ENCODE results near the gene ZNF182. TPM values are rescaled to one million over a fixed set of nuclear protein-coding genes. Genes with fewer than 3 reads are reported as not detected.
A peak's percentile ranks its signal among the peaks of the same experiment; 100 is the strongest.
"Not testable (repeated sequence)": the region's sequence is repeated elsewhere in the genome, so short reads cannot be mapped to it uniquely, and the experiment has no call there.

The ZNF182 gene
- total RNA-seq: 0.11 TPM

DNA sequence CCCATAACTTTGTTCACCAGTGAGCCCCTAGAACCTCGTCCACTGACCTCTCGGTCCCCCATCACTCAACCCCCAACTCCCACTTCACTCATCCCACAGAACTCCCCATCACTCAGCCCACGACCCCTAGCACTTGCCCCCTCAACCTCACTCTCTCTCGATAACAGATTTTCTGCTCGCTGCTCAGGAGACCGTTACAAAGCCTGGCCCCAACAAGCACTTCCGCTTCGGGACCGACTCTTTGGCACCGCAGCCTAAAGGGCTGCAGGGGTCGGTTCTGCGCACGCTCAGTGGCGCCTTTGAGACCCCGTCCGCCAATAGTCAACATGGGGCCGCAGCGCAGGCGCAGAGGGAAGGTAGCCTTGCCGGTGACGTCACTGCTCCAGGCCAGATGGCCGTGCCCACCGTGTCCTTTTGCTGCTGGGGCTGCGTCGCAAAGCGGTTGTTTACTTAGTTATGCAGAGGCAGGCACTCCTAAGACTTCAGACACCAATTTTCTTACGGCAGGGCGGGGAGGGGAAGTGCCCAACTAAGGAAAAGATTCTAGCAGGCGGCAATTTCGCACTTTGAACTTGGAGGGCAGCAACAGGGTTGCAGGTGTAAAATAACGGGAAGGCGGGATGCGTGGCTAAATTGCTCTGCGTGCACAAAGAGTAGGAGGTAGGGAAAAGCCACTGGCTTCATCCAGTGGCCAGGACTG is at the start of gene ZNF182:
TSS of gene ZNF182 (minus strand) at position 232 of the 700 bp plus-strand sequence. CDS start 1,380 bp downstream, outside the sequence.
- DNase-seq (ENCODE audit: low spot score in 2 of 2): peak; percentile 82 to 97
- H3K27me3 ChIP-seq: no peaks in the 10 kb centered on the region
- H3K36me3 ChIP-seq: no peaks in the 10 kb centered on the region
- no peaks in the 10 kb centered on the region for H3K9me3 ChIP-seq
- no peaks in the 10 kb centered on the region for H3K4me1 ChIP-seq
- H3K4me3 ChIP-seq: peak within 1 kb of the TSS; percentile 60 to 79
- H3K27ac ChIP-seq: peak within 1 kb of the TSS; percentile 57 to 66
- intact Hi-C loops (cut with DNase I): loop anchor here (5.0 kb wide), 1 partner anchor 167 kb away; the partner anchor contains the start of gene ZNF81
- TF ChIP-seq, protein P1, sequence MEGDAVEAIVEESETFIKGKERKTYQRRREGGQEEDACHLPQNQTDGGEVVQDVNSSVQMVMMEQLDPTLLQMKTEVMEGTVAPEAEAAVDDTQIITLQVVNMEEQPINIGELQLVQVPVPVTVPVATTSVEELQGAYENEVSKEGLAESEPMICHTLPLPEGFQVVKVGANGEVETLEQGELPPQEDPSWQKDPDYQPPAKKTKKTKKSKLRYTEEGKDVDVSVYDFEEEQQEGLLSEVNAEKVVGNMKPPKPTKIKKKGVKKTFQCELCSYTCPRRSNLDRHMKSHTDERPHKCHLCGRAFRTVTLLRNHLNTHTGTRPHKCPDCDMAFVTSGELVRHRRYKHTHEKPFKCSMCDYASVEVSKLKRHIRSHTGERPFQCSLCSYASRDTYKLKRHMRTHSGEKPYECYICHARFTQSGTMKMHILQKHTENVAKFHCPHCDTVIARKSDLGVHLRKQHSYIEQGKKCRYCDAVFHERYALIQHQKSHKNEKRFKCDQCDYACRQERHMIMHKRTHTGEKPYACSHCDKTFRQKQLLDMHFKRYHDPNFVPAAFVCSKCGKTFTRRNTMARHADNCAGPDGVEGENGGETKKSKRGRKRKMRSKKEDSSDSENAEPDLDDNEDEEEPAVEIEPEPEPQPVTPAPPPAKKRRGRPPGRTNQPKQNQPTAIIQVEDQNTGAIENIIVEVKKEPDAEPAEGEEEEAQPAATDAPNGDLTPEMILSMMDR (IDR thresholded peaks at IDR 0.05): no peak

DNA sequence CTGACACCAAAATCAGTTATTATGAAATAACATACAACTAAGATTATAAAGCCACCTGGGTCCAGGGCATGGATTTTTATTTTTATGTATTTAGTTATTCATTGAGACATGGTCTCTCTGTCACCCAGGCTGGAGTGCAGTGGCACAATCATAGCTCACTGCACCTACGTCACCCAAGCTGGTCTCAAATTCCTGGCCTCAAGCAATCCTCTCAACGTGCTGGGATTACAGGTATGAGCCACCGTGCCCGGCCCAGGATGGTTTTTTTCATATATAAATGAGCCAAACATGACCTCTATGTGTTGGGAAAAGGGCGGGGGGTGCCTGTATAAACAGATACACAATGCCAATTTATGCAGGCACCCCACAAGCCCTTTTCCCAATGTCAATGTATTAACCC is 43.1 kb upstream of the ZNF182 start:
- Histone ChIP-seq H3K4me1 (no peaks in the 10 kb centered on the region), H3K27ac (no peak overlapping the region), H3K4me3 (no peak overlapping the region), H3K27me3 (no peaks in the 10 kb centered on the region), H3K9me3 (no peaks in the 10 kb centered on the region), H3K36me3 (no peaks in the 10 kb centered on the region)
- TF ChIP-seq, protein P1 (IDR thresholded peaks at IDR 0.05): no peak
- intact Hi-C loops (cut with DNase I): no loop called here
- no peak for DNase-seq (ENCODE audit: low spot score in 2 of 2)

DNA sequence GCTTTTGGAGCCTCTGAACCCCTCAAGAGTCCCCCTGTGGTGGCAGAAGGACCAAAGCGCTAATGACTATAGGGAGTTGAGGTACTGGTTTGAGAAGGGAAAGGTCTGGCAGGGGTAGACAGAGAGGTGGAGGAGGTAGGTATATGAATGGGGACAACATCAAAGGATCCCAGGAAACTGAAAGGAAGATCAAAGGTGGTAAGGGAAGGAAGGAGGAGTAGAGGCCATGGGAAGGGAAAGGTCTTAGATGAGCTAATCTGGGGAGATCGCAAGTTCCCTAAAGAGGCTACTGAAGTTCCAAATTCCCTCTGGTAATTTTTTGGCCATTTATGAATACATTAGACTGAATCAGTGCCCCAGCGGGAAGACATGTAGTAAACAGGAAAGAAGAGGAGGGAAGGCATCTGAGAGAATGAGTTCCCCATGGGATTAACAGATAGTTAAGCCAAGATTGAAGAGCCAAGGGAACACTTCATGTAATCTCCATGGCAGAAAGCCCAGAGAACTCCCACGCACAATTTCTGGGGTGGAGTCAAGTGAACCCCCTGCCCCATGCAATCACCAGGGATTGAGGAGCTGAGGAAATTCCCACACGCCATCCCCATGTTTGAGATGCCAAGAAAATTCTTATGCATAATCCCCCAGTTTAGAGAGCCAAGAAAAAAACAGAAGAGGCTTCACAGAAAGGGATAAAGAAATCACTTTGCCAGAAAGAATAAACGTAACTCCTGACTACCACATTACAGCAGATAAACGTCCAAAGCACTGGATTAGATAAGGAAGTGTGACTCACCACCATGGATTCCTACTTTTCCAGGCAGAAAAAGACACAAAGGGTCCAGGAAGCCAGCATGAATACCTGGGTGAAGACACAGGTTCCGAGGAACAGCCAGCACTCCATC is 41.9 kb upstream of the ZNF182 start:
- Histone ChIP-seq H3K4me1 (no peaks in the 10 kb centered on the region), H3K27ac (no peak overlapping the region), H3K4me3 (no peak overlapping the region), H3K36me3 (no peaks in the 10 kb centered on the region), H3K27me3 (no peaks in the 10 kb centered on the region), H3K9me3 (no peaks in the 10 kb centered on the region)
- TF ChIP-seq, protein P1 (IDR thresholded peaks at IDR 0.05): no peak
- no peak for DNase-seq (ENCODE audit: low spot score in 2 of 2)
- intact Hi-C loops (cut with DNase I): no loop called here

DNA sequence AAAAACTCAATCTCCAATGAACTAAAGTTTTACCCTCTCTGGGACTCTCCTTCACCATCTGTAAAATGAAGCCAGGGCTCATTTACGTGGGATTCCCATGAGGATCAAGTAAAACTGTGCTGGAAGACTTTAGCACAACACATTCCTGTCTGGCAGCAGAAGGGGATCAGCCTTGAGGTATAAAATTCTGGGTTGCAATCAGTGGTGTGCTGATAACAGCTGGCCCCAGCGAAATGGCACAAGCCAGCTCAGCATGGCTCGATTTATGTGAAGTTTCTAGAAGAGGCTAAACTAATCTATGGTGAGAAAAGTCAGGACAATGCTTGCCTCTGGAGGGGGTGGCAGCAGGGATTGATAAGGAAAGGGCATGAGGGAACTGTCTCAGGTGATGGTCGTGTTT is 39.3 kb upstream of the ZNF182 start:
- no peaks in the 10 kb centered on the region for H3K9me3 ChIP-seq
- H3K27ac ChIP-seq: no peak overlapping the region
- TF ChIP-seq, protein P1 (IDR thresholded peaks at IDR 0.05): no peak
- no peaks in the 10 kb centered on the region for H3K36me3 ChIP-seq
- no peaks in the 10 kb centered on the region for H3K27me3 ChIP-seq
- intact Hi-C loops (cut with DNase I): no loop called here
- H3K4me3 ChIP-seq: no peak overlapping the region
- no peaks in the 10 kb centered on the region for H3K4me1 ChIP-seq
- no peak for DNase-seq (ENCODE audit: low spot score in 2 of 2)

DNA sequence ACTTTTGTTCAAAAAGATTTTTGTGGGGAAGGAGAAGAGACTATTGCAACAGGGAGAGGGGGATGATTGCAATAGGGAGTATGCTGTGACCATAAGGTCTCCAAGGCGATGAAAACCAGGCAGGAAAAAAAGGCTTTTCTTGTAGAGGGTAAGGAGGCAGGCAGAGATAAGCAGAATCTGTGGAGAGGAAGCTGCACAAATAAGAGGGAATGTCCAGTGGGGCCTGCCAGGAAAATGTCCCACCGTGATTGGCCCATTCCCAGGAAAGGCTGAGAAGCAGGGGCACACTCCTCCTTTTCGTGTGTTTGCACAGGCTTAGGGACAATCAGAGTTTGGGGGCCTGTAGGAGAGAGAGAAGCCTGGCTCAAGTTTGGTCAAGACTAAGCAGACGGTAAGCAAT is 32.1 kb upstream of the ZNF182 start:
- Histone ChIP-seq H3K36me3 (no peaks in the 10 kb centered on the region), H3K4me3 (no peak overlapping the region), H3K27me3 (no peaks in the 10 kb centered on the region), H3K9me3 (no peaks in the 10 kb centered on the region), H3K4me1 (no peaks in the 10 kb centered on the region), H3K27ac (no peak overlapping the region)
- TF ChIP-seq, protein P1 (IDR thresholded peaks at IDR 0.05): no peak
- DNase-seq (ENCODE audit: low spot score in 2 of 2): no peak
- intact Hi-C loops (cut with DNase I): no loop called here

DNA sequence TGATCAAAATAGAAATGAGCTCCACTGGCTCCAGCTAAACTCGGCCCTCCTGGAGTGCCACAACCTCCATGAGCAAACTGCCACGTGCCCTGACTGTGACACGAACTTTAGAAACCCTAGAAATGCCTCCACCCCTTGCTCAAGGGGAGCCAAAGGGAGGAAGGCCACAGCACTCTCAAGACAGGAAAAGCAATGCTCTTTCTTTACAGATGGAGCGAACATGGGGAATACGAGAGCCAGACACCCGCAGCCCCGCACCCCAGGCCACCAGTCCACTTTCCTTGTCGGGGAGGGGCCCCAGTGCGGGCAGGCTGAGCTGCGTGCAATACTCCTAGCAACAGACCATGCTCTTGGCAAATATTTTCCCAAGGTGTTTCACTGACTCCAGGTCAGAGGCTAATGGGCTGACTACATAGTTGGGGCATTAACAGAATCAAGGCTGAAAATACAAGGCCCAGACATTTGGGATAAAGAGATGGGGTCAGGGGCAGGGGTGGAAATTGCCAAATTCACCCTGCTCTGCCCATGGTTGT is 26.9 kb upstream of the ZNF182 start:
- H3K27me3 ChIP-seq; H3K36me3 ChIP-seq; H3K9me3 ChIP-seq; H3K27ac ChIP-seq; H3K4me1 ChIP-seq; intact Hi-C loops (cut with DNase I); H3K4me3 ChIP-seq: not testable (repeated sequence)
- DNase-seq (ENCODE audit: low spot score in 2 of 2): peak in 1 of 2 donors; percentile 33

Measured in ascending aorta (tissue), 2 donors.